ENCODE measurements around the gene AGO1. TPM values are rescaled to one million over a fixed set of nuclear protein-coding genes. Genes with fewer than 3 reads are reported as not detected.
"Not testable (repeated sequence)": the region's sequence is repeated elsewhere in the genome, so short reads cannot be mapped to it uniquely, and the experiment has no call there.

AGO1 gene
- total RNA-seq, 2 donors from 2014 or later = 23.6 to 25.3 TPM

GRCh38 chr1:35945327-35945726, 62.3 kb downstream of the AGO1 start:
- no peak for ATAC-seq (ENCODE audit: insufficient number of reproducible peaks, low FRiP score, low read depth)
- Histone ChIP-seq H3K4me1 (ENCODE audit: control insufficient read depth in 1 of 2, low read depth in 2 of 2) (peaks cover 8 to 23% of the 10 kb centered on the region in 2 donors), H3K4me3 (no peak overlapping the region), H3K36me3 (no peaks in the 10 kb centered on the region), H3K9me3 (no peaks in the 10 kb centered on the region), H3K27ac (no peak overlapping the region), H3K27me3 (replicated peaks; ENCODE audit: insufficient read depth) (no peaks in the 10 kb centered on the region)
- TF ChIP-seq, protein P1, sequence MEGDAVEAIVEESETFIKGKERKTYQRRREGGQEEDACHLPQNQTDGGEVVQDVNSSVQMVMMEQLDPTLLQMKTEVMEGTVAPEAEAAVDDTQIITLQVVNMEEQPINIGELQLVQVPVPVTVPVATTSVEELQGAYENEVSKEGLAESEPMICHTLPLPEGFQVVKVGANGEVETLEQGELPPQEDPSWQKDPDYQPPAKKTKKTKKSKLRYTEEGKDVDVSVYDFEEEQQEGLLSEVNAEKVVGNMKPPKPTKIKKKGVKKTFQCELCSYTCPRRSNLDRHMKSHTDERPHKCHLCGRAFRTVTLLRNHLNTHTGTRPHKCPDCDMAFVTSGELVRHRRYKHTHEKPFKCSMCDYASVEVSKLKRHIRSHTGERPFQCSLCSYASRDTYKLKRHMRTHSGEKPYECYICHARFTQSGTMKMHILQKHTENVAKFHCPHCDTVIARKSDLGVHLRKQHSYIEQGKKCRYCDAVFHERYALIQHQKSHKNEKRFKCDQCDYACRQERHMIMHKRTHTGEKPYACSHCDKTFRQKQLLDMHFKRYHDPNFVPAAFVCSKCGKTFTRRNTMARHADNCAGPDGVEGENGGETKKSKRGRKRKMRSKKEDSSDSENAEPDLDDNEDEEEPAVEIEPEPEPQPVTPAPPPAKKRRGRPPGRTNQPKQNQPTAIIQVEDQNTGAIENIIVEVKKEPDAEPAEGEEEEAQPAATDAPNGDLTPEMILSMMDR (IDR thresholded peaks at IDR 0.05) = no peak
- no peak for DNase-seq (ENCODE audit: low spot score)

GRCh38 chr1:35947547-35947946, 64.5 kb downstream of the AGO1 start:
- TF ChIP-seq, protein P1 (IDR thresholded peaks at IDR 0.05) = no peak
- H3K27ac ChIP-seq = no peak overlapping the region
- no peaks in the 10 kb centered on the region for H3K9me3 ChIP-seq
- H3K4me3 ChIP-seq = no peak overlapping the region
- DNase-seq (ENCODE audit: low spot score) = no peak
- H3K36me3 ChIP-seq = no peaks in the 10 kb centered on the region
- H3K4me1 ChIP-seq (ENCODE audit: control insufficient read depth in 1 of 2, low read depth in 2 of 2) = peaks cover 0 to 6% of the 10 kb centered on the region in 2 donors
- no peak for ATAC-seq (ENCODE audit: insufficient number of reproducible peaks, low FRiP score, low read depth)
- H3K27me3 ChIP-seq (replicated peaks; ENCODE audit: insufficient read depth) = no peaks in the 10 kb centered on the region

DNA sequence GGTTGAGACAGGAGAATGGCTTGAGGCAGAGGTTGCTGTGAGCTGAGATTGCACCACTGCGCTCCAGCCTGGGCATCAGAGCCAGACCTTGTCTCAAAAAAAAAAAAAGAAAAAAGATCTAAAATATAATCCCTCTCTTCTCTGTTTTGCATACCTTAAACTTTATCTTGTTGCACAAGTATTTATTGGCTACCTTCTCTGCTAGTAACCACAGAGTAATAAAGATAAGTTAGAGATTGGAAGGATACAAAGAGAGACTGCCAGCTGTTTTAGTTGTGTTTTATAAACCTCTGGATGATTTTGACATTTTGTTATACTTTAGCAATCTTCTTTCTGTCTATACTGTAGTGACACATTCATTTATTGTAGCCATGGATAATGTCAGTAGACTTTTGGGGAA, 75.5 kb downstream of the AGO1 start:
- no peaks in the 10 kb centered on the region for H3K9me3 ChIP-seq
- peaks cover 0 to 7% of the 10 kb centered on the region in 2 donors for H3K4me1 ChIP-seq (ENCODE audit: control insufficient read depth in 1 of 2, low read depth in 2 of 2)
- no peaks in the 10 kb centered on the region for H3K36me3 ChIP-seq
- H3K4me3 ChIP-seq = no peak overlapping the region
- H3K27me3 ChIP-seq (replicated peaks; ENCODE audit: insufficient read depth) = no peaks in the 10 kb centered on the region
- no peak overlapping the region for H3K27ac ChIP-seq
- ATAC-seq (ENCODE audit: insufficient number of reproducible peaks, low FRiP score, low read depth) = no peak
- TF ChIP-seq, protein P1 (IDR thresholded peaks at IDR 0.05) = no peak
- no peak for DNase-seq (ENCODE audit: low spot score)

DNA sequence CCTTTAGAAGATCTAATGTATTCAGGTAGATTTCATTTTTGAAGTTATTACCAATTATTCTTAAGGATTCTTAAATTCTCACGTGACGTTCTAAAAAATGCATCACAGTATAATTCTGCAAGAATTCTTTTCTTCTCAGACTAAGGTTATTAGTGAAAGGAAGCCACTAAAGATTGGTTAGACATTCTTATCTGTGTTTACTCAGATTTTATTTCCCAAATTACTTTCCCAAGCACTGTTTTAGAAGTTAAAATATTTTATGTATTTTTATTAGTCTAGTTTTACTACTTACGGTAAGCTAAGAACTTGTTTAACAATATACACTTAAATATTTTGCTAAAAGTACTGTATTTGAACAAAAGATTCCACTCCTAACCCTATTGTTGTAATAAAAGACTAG, 76.3 kb downstream of the AGO1 start:
- TF ChIP-seq, protein P1 (IDR thresholded peaks at IDR 0.05) = no peak
- ATAC-seq (ENCODE audit: insufficient number of reproducible peaks, low FRiP score, low read depth) (no peak), DNase-seq (ENCODE audit: low spot score) (no peak)
- no peaks in the 10 kb centered on the region for H3K36me3 ChIP-seq
- H3K9me3 ChIP-seq = no peaks in the 10 kb centered on the region
- H3K4me1 ChIP-seq (ENCODE audit: control insufficient read depth in 1 of 2, low read depth in 2 of 2) = peaks cover 0 to 7% of the 10 kb centered on the region in 2 donors
- H3K4me3 ChIP-seq = no peak overlapping the region
- no peak overlapping the region for H3K27ac ChIP-seq
- no peaks in the 10 kb centered on the region for H3K27me3 ChIP-seq (replicated peaks; ENCODE audit: insufficient read depth)

- Histone ChIP-seq H3K9me3 (no peaks in the 10 kb centered on the region), H3K36me3 (no peaks in the 10 kb centered on the region), H3K4me1 (ENCODE audit: control insufficient read depth in 1 of 2, low read depth in 2 of 2) (peaks cover 0 to 7% of the 10 kb centered on the region in 2 donors), H3K4me3 (no peak overlapping the region), H3K27ac (no peak overlapping the region), H3K27me3 (replicated peaks; ENCODE audit: insufficient read depth) (no peaks in the 10 kb centered on the region)
- TF ChIP-seq, protein P1 (IDR thresholded peaks at IDR 0.05) = no peak
- ATAC-seq (ENCODE audit: insufficient number of reproducible peaks, low FRiP score, low read depth) (no peak), DNase-seq (ENCODE audit: low spot score) (no peak)
These were observed 79.9 kb downstream of the AGO1 start for GRCh38 chr1:35962952-35963351.

DNA sequence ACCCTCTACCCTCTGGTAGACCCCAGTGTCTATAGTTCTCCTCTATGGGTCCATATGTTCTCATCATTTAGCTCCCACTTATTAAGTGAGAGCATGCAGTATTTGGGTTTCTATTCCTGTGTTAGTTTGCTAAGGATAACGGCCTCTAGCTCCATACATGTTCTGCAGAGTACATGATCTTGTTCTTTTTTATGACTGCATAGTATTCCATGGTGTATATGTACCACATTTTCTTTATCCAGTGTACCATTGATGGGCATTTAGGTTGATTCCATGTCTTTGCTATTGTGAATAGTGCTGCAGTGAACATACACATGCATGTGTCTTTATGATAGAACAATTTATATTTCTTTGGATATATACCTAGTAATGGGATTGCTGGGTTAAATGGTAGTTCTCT, 81.3 kb downstream of the AGO1 start:
- H3K27ac ChIP-seq; ATAC-seq (ENCODE audit: insufficient number of reproducible peaks, low FRiP score, low read depth); H3K4me3 ChIP-seq; H3K27me3 ChIP-seq (replicated peaks; ENCODE audit: insufficient read depth); H3K9me3 ChIP-seq; H3K36me3 ChIP-seq; DNase-seq (ENCODE audit: low spot score); H3K4me1 ChIP-seq (ENCODE audit: control insufficient read depth in 1 of 2, low read depth in 2 of 2): not testable (repeated sequence)
